ENCODE results near the gene LRRC8D.

LRRC8D gene

GRCh38 chr1:89918127-89918793 is 97.4 kb downstream of the LRRC8D start:
- Histone ChIP-seq H3K9ac (ENCODE audit: low read depth, low read length, poor library complexity) (no peak overlapping the region), H4K8ac (ENCODE audit: low read depth, low read length) (no peak overlapping the region), H2BK5ac (ENCODE audit: low read length) (no peak overlapping the region), H3K23ac (ENCODE audit: low read depth, low read length, poor library complexity) (no peak overlapping the region), H3K14ac (ENCODE audit: low read length) (no peak overlapping the region), H3K27me3 (ENCODE audit: control insufficient read depth in 3 of 3, insufficient read depth in 3 of 3, low read depth in 1 of 3, low read length in 3 of 3) (no peaks in the 10 kb centered on the region), H2BK15ac (ENCODE audit: low read length) (no peak overlapping the region), H2AFZ (ENCODE audit: low read length) (no peak overlapping the region), H3K4me2 (ENCODE audit: insufficient read depth, low read length, poor library complexity, severe bottlenecking) (no peak overlapping the region), H2AK5ac (ENCODE audit: low read depth, low read length) (no peak overlapping the region), H3K4ac (ENCODE audit: low read length) (no peak overlapping the region), H2BK12ac (ENCODE audit: low read length) (no peak overlapping the region), H4K91ac (ENCODE audit: low read depth, low read length, poor library complexity) (no peak overlapping the region), H3K18ac (ENCODE audit: low read length) (no peak overlapping the region), H2BK120ac (ENCODE audit: low read depth, low read length) (no peak overlapping the region), H3K4me1 (ENCODE audit: control insufficient read depth in 2 of 2, insufficient read depth in 1 of 2, low read depth in 1 of 2, low read length in 2 of 2) (peaks cover 0 to 4% of the 10 kb centered on the region in 2 donors), H3K79me1 (ENCODE audit: low read depth, low read length) (no peaks in the 10 kb centered on the region), H3K4me3 (ENCODE audit: low read length in 2 of 2) (no peak overlapping the region), H3K27ac (replicated peaks; ENCODE audit: low read length) (no peak overlapping the region), H3K9me3 (replicated peaks in 1 of 2; ENCODE audit: control insufficient read depth in 2 of 2, insufficient read depth in 1 of 2, low read depth in 1 of 2, low read length in 2 of 2) (peaks cover 0 to 7% of the 10 kb centered on the region in 2 donors), H3K36me3 (replicated peaks in 1 of 2; ENCODE audit: control insufficient read depth in 2 of 2, insufficient read depth in 2 of 2, low read length in 2 of 2) (peaks cover 0 to 15% of the 10 kb centered on the region in 2 donors)
- DNase-seq (ENCODE audit: low spot score): no peak
- no CpG with 5 or more reads among the region's 2 CpGs for WGBS, 2 donors (ENCODE audit: extremely low coverage in 2 of 2, insufficient read length in 2 of 2, insufficient replicate concordance in 1 of 2)

GRCh38 chr1:89918794-89919155 is 97.9 kb downstream of the LRRC8D start:
- Histone ChIP-seq H3K18ac (ENCODE audit: low read length) (no peak overlapping the region), H2AFZ (ENCODE audit: low read length) (no peak overlapping the region), H3K23ac (ENCODE audit: low read depth, low read length, poor library complexity) (no peak overlapping the region), H2BK120ac (ENCODE audit: low read depth, low read length) (no peak overlapping the region), H4K8ac (ENCODE audit: low read depth, low read length) (no peak overlapping the region), H2BK5ac (ENCODE audit: low read length) (no peak overlapping the region), H3K4me1 (ENCODE audit: control insufficient read depth in 2 of 2, insufficient read depth in 1 of 2, low read depth in 1 of 2, low read length in 2 of 2) (peaks cover 0 to 4% of the 10 kb centered on the region in 2 donors), H2AK5ac (ENCODE audit: low read depth, low read length) (no peak overlapping the region), H3K4me2 (ENCODE audit: insufficient read depth, low read length, poor library complexity, severe bottlenecking) (no peak overlapping the region), H3K79me1 (ENCODE audit: low read depth, low read length) (no peaks in the 10 kb centered on the region), H3K36me3 (replicated peaks in 1 of 2; ENCODE audit: control insufficient read depth in 2 of 2, insufficient read depth in 2 of 2, low read length in 2 of 2) (peaks cover 2 to 20% of the 10 kb centered on the region in 2 donors), H2BK12ac (ENCODE audit: low read length) (no peak overlapping the region), H3K4me3 (ENCODE audit: low read length in 2 of 2) (no peak overlapping the region), H2BK15ac (ENCODE audit: low read length) (no peak overlapping the region), H3K27ac (replicated peaks; ENCODE audit: low read length) (no peak overlapping the region), H4K91ac (ENCODE audit: low read depth, low read length, poor library complexity) (no peak overlapping the region), H3K9ac (ENCODE audit: low read depth, low read length, poor library complexity) (no peak overlapping the region), H3K14ac (ENCODE audit: low read length) (no peak overlapping the region), H3K27me3 (ENCODE audit: control insufficient read depth in 3 of 3, insufficient read depth in 3 of 3, low read depth in 1 of 3, low read length in 3 of 3) (no peaks in the 10 kb centered on the region), H3K4ac (ENCODE audit: low read length) (no peak overlapping the region), H3K9me3 (replicated peaks in 1 of 2; ENCODE audit: control insufficient read depth in 2 of 2, insufficient read depth in 1 of 2, low read depth in 1 of 2, low read length in 2 of 2) (peaks cover 3 to 12% of the 10 kb centered on the region in 2 donors)
- no CpG with 5 or more reads among the region's 1 CpG for WGBS, 2 donors (ENCODE audit: extremely low coverage in 2 of 2, insufficient read length in 2 of 2, insufficient replicate concordance in 1 of 2)
- no peak for DNase-seq (ENCODE audit: low spot score)

- H3K18ac ChIP-seq (ENCODE audit: low read length): no peak overlapping the region
- no peak overlapping the region for H2BK120ac ChIP-seq (ENCODE audit: low read depth, low read length)
- H3K14ac ChIP-seq (ENCODE audit: low read length): no peak overlapping the region
- H3K27me3 ChIP-seq (ENCODE audit: control insufficient read depth in 3 of 3, insufficient read depth in 3 of 3, low read depth in 1 of 3, low read length in 3 of 3): no peaks in the 10 kb centered on the region
- no peak overlapping the region for H3K23ac ChIP-seq (ENCODE audit: low read depth, low read length, poor library complexity)
- no peak overlapping the region for H4K8ac ChIP-seq (ENCODE audit: low read depth, low read length)
- H3K4me2 ChIP-seq (ENCODE audit: insufficient read depth, low read length, poor library complexity, severe bottlenecking): no peak overlapping the region
- DNase-seq (ENCODE audit: low spot score): no peak
- no peak overlapping the region for H3K4ac ChIP-seq (ENCODE audit: low read length)
- no peaks in the 10 kb centered on the region for H3K79me1 ChIP-seq (ENCODE audit: low read depth, low read length)
- H3K36me3 ChIP-seq (replicated peaks in 1 of 2; ENCODE audit: control insufficient read depth in 2 of 2, insufficient read depth in 2 of 2, low read length in 2 of 2): peaks cover 2 to 24% of the 10 kb centered on the region in 2 donors
- peaks cover 3 to 16% of the 10 kb centered on the region in 2 donors for H3K9me3 ChIP-seq (replicated peaks in 1 of 2; ENCODE audit: control insufficient read depth in 2 of 2, insufficient read depth in 1 of 2, low read depth in 1 of 2, low read length in 2 of 2)
- H3K27ac ChIP-seq (replicated peaks; ENCODE audit: low read length): no peak overlapping the region
- no peak overlapping the region for H3K9ac ChIP-seq (ENCODE audit: low read depth, low read length, poor library complexity)
- no peak overlapping the region for H4K91ac ChIP-seq (ENCODE audit: low read depth, low read length, poor library complexity)
- H2AK5ac ChIP-seq (ENCODE audit: low read depth, low read length): no peak overlapping the region
- no peak overlapping the region for H2BK12ac ChIP-seq (ENCODE audit: low read length)
- H3K4me1 ChIP-seq (ENCODE audit: control insufficient read depth in 2 of 2, insufficient read depth in 1 of 2, low read depth in 1 of 2, low read length in 2 of 2): peaks cover 0 to 4% of the 10 kb centered on the region in 2 donors
- H2BK15ac ChIP-seq (ENCODE audit: low read length): no peak overlapping the region
- H3K4me3 ChIP-seq (ENCODE audit: low read length in 2 of 2): no peak overlapping the region
- no peak overlapping the region for H2BK5ac ChIP-seq (ENCODE audit: low read length)
- no peak overlapping the region for H2AFZ ChIP-seq (ENCODE audit: low read length)
These were observed 98.3 kb downstream of the LRRC8D start for GRCh38 chr1:89919174-89919573.

- Histone ChIP-seq H4K8ac (ENCODE audit: low read depth, low read length) (no peak overlapping the region), H3K14ac (ENCODE audit: low read length) (no peak overlapping the region), H2AFZ (ENCODE audit: low read length) (no peak overlapping the region), H2AK5ac (ENCODE audit: low read depth, low read length) (no peak overlapping the region), H2BK12ac (ENCODE audit: low read length) (no peak overlapping the region), H3K4ac (ENCODE audit: low read length) (no peak overlapping the region), H3K27ac (replicated peaks; ENCODE audit: low read length) (no peak overlapping the region), H3K18ac (ENCODE audit: low read length) (no peak overlapping the region), H3K9ac (ENCODE audit: low read depth, low read length, poor library complexity) (no peak overlapping the region), H4K91ac (ENCODE audit: low read depth, low read length, poor library complexity) (no peak overlapping the region), H2BK120ac (ENCODE audit: low read depth, low read length) (no peak overlapping the region), H3K9me3 (replicated peaks in 1 of 2; ENCODE audit: control insufficient read depth in 2 of 2, insufficient read depth in 1 of 2, low read depth in 1 of 2, low read length in 2 of 2) (peaks cover 5 to 41% of the 10 kb centered on the region in 2 donors), H2BK5ac (ENCODE audit: low read length) (no peak overlapping the region), H3K4me1 (ENCODE audit: control insufficient read depth in 2 of 2, insufficient read depth in 1 of 2, low read depth in 1 of 2, low read length in 2 of 2) (peaks cover 0 to 4% of the 10 kb centered on the region in 2 donors), H3K36me3 (replicated peaks in 1 of 2; ENCODE audit: control insufficient read depth in 2 of 2, insufficient read depth in 2 of 2, low read length in 2 of 2) (peaks cover 2 to 50% of the 10 kb centered on the region in 2 donors), H2BK15ac (ENCODE audit: low read length) (no peak overlapping the region), H3K79me1 (ENCODE audit: low read depth, low read length) (no peaks in the 10 kb centered on the region), H3K4me2 (ENCODE audit: insufficient read depth, low read length, poor library complexity, severe bottlenecking) (no peak overlapping the region), H3K23ac (ENCODE audit: low read depth, low read length, poor library complexity) (no peak overlapping the region), H3K4me3 (ENCODE audit: low read length in 2 of 2) (no peak overlapping the region), H3K27me3 (ENCODE audit: control insufficient read depth in 3 of 3, insufficient read depth in 3 of 3, low read depth in 1 of 3, low read length in 3 of 3) (no peaks in the 10 kb centered on the region)
- DNase-seq (ENCODE audit: low spot score): no peak
- WGBS, 2 donors (ENCODE audit: extremely low coverage in 2 of 2, insufficient read length in 2 of 2, insufficient replicate concordance in 1 of 2): no CpG with 5 or more reads among the region's 2 CpGs
These were observed 102.1 kb downstream of the LRRC8D start for GRCh38 chr1:89922911-89923310.
